ENCODE data around the gene CD226. TPM values are rescaled to one million over a fixed set of nuclear protein-coding genes. Genes with fewer than 3 reads are reported as not detected.

Gene CD226
- total and polyA plus RNA-seq, 2 of the 4 experiments (the other 2 are of a cell fraction) = 0.29 to 1.1 TPM

DNA sequence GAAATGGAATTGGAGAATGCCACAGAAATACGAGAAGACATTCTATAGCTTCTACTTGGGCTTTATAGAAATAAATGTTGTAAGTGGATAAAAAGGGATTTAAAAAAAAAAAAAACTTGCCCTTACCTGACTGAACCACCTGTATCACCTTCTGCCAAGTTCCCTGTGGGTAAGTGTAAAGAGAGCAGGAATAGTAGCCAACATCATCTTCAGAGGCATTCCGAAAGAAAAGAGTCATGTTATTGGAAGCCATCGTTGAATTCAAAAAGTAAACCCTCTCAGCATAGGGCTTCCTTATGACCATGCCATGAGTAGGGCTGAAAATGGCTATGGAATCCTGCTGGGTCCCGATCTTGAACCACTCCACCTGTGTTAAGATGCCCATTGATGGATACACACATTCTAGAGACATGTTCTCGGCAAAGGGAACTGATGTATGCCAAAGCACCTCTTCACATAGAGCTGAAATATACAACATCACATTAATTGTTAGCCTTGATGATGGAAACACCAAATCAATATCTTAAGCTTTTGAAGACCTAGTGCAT, 991 bp downstream of the CD226 start:
- H3K27me3 ChIP-seq (ENCODE audit: control insufficient read depth, insufficient read depth, low read length) = no peaks in the 10 kb centered on the region
- ATAC-seq (ENCODE audit: low read depth) = no peak
- no peak overlapping the region for H4K5ac ChIP-seq (ENCODE audit: low read depth, low read length)
- H4K91ac ChIP-seq (ENCODE audit: insufficient read depth, low read depth, low read length) = no peak overlapping the region
- dilution Hi-C loops (cut with HindIII; ENCODE audit: low sequenced_read_pairs, unreplicated experiment) (no loop called here), in situ Hi-C loops (cut with MboI; ENCODE audit: low sequenced_read_pairs) (no loop called here), intact Hi-C loops (cut with micrococcal nuclease) (no loop called here)
- H3K56ac ChIP-seq (ENCODE audit: extremely low read depth, insufficient read depth, low read length) = no peak overlapping the region
- H3K9me3 ChIP-seq (ENCODE audit: control insufficient read depth, insufficient read depth, low read length) = no peaks in the 10 kb centered on the region
- peaks cover 12% of the 10 kb centered on the region for H3K9me1 ChIP-seq (ENCODE audit: insufficient read depth, low read length)
- no peaks in the 10 kb centered on the region for H4K20me1 ChIP-seq (ENCODE audit: insufficient read depth, low read length)
- no peak overlapping the region for H2BK15ac ChIP-seq (ENCODE audit: low read depth, low read length)
- H3K14ac ChIP-seq (replicated peaks; ENCODE audit: low read depth, low read length) = no peak overlapping the region
- no peaks in the 10 kb centered on the region for H3K36me3 ChIP-seq (ENCODE audit: control insufficient read depth, insufficient read depth, low read length)
- peaks cover 8% of the 10 kb centered on the region for H3K4me1 ChIP-seq (ENCODE audit: control insufficient read depth, insufficient read depth, low read length)
- H3K9ac ChIP-seq (ENCODE audit: low read depth, low read length) = no peak overlapping the region
- H3K23ac ChIP-seq (ENCODE audit: low read depth, low read length) = no peak overlapping the region
- H2AK5ac ChIP-seq (ENCODE audit: low read depth, low read length) = no peak overlapping the region
- no TSS peak for BruUV-seq (replicated peaks)
- no peak overlapping the region for H2AFZ ChIP-seq (replicated peaks; ENCODE audit: low read length, poor library complexity)
- no peak overlapping the region for H2BK120ac ChIP-seq (ENCODE audit: low read depth, low read length)
- no peaks in the 10 kb centered on the region for H3K79me1 ChIP-seq (ENCODE audit: low read depth in 1 of 2, low read length in 2 of 2)
- no peak overlapping the region for H2AK9ac ChIP-seq (replicated peaks; ENCODE audit: low read depth, low read length, poor library complexity)
- no peak overlapping the region for H2BK20ac ChIP-seq (ENCODE audit: low read depth, low read length)
- ChIA-PET POLR2A (ENCODE audit: unreplicated experiment) (no interaction called here), CTCF (no interaction called here)
- H4K8ac ChIP-seq (ENCODE audit: low read depth in 2 of 2, low read length in 2 of 2) = no peak overlapping the region
- H2BK5ac ChIP-seq (ENCODE audit: low read depth, low read length, poor library complexity, severe bottlenecking) = no peak overlapping the region
- no peak overlapping the region for H3K27ac ChIP-seq (ENCODE audit: insufficient read depth, low read length)
- no peak for DNase-seq
- TF ChIP-seq RAD21 (IDR thresholded peaks at IDR 0.05; ENCODE audit: low read length) (no peak), NFE2L2 (IDR thresholded peaks at IDR 0.05; ENCODE audit: low read depth, low read length) (no peak), RCOR1 (IDR thresholded peaks at IDR 0.05; ENCODE audit: insufficient replicate concordance, low read length) (no peak), BHLHE40 (IDR thresholded peaks at IDR 0.05; ENCODE audit: low read depth, low read length) (no peak)
- no peak overlapping the region for H3K18ac ChIP-seq (ENCODE audit: low read depth, low read length)
- no CpG with 5 or more reads among the region's 5 CpGs for WGBS, 2 experiments (ENCODE audit: extremely low coverage in 2 of 2, insufficient read length in 1 of 2)
- H3K4ac ChIP-seq (ENCODE audit: low read depth, low read length) = no peak overlapping the region
- H3K4me2 ChIP-seq (ENCODE audit: low read depth, low read length) = no peak overlapping the region
- no peak overlapping the region for H3K4me3 ChIP-seq (ENCODE audit: insufficient read depth, low read depth, low read length)

Data from IMR-90 (cell line).